GM18909 (cell line): Measurements from ENCODE around the gene BSN.
"Not testable (repeated sequence)": the region's sequence is repeated elsewhere in the genome, so short reads cannot be mapped to it uniquely, and the experiment has no call there.

Source experiments
- ATAC-seq: cut with Tn5 transposase; IDR thresholded peaks from one replicate; pipeline ENCODE4 v1.9.1; 2021; ENCODE audit warnings: mild to moderate bottlenecking; ENCODE audit not compliant: unreplicated experiment, poor library complexity

The BSN gene

DNA sequence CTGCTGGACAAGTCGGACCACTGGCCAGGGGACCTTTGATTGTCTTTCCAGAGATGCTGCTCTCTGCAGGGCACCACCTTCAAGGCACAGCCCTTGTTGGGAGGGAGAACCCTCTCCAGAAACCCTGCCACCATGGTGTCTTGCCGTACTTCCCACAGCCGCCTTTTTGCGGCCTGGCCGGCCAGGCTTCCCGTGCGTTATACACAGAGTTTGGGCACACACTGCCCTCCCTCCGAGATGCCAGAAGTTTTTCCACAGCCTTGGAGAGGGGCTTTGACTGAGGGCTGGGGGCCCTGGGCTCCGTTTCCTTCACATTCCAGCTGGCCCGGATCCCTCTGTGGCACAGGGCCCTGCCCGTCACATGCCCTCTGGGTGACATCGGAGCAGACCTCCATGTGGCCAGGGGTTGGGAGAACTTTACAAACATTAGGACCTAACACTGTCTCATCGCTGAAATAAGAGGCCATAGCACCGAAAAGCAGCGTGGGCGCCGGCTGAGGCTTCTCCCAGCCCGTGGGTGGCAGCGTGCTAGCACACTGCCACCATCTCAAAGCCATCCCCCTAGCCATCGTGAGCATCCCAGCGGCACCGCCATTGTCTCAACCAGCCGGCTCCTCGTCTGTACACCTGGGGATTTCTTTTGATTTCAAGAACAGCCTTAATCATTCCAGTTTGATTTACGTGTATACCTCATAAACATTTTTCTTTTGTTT is 113.6 kb downstream of the BSN start:
- ATAC-seq: no peak

DNA sequence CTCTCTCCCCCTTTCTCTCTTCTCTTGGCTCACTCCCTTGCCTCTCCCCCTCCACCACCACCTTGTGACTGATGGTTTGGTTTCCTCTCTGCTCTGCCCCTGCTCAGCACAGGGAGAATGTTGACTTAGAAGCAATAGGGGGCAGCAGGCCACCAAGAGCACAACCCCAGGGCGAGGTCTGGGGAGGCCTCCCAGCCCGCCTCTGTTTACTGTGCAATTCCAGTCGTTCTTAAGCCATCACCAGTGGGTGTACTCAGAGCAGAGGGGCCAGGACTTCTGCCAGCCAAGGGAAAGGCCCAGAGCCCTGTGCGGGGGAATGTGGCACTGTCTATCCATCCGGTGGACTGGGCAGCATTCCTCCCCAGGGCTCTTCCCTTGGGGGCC is 114.1 kb downstream of the BSN start:
- no peak for ATAC-seq

DNA sequence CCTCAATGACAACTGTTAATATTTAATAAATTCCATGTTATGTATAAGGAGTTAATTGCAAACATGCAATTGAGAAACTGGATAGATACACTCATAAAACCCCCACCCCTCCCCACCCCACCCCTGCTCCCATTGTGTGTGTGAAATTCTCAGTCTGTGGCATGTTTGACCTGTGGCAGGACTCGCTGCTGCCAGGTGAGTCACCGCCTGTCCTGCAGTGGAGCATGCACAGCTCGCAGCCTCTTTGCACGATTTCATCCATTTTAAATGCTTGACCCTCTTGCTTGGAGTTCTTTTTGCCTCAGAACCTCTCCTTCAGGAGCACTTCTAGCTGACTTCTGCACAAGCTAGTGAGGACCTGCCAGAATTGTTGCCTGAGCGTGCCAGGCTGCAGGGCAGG is 114.6 kb downstream of the BSN start:
- ATAC-seq: no peak

DNA sequence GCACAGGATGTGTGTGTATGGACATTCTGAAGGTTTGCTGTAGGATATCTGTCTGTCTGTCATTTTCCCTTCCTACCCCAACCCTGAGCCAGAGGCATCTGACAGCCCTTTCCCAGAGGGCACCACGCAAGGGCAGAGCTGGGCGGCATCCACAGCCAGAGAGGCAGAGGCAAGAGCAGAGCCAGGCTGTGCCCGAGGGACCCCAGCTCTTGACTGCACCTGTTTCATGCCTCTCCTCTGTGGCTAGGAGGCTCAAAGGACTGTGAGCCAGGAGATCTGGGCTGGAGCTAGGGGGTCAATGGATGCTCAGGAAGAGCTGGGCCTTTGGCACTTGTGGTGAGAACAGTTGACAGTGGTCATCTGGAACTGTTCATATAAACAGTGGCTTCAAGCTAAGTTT is 115.1 kb downstream of the BSN start:
- ATAC-seq: no peak

DNA sequence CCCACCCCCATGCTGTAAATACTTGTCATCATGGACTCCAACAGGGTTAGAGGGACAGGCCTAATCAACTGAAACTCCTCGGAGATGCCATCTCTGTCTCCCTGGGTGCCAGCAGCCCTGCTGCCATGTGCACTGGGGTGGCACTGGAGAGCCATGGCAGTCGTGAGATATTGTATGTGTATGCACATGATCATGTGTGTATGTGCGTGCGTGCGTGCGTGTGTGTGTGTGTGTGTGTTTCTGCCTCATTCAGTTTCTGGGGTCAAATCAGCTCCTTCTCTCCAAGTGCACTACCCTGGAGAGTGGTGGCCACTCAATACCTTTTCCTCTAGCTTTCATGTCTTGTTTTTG is 116.6 kb downstream of the BSN start:
- ATAC-seq: no peak

DNA sequence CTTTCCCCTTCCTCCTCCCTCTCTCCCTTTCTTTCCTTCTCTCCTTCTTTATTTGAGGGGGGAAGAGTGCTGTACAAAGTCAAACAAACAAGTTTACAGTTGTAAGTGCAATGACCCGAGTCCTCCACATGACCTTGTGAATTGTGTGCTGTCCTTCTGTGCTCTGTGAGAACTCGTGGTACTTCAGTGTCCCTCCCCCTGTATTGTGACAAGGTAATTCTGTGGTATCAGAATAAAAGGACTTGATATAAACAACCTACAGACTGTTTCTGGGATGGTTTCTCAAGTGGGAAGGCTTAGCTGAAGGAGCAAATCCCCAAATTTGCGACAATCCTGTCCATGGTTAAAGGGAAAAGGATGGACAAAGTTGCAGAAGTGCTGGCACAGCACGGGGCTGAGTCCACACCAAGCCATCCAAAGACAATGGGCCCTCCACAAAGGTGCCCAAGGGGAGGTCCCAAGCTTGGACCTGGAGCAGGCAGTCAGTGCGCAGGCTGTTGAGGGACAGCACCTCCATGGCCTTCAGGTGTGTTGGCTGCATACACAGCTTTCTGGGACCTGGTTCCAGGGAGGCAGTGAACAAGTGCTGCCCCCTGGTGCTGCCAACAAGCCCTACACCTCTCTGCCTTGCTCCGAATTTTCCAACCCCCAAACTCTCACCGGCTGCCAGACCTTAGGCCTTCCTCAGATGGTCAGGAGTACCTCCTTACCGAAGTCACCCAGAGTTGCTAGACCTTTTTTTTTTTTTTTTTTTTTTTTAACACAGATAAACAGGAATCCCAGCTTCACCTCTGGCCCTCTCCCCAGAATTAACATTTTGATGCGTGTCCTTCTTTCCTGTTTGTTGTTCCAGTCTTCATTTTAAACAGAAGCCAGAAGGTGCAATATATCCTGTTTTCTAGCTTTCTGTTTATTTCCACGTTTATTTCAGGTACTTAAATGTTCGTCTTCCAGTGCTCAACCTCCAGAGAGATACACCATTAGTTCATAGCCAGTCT is 117.3 kb downstream of the BSN start:
- ATAC-seq: no peak

DNA sequence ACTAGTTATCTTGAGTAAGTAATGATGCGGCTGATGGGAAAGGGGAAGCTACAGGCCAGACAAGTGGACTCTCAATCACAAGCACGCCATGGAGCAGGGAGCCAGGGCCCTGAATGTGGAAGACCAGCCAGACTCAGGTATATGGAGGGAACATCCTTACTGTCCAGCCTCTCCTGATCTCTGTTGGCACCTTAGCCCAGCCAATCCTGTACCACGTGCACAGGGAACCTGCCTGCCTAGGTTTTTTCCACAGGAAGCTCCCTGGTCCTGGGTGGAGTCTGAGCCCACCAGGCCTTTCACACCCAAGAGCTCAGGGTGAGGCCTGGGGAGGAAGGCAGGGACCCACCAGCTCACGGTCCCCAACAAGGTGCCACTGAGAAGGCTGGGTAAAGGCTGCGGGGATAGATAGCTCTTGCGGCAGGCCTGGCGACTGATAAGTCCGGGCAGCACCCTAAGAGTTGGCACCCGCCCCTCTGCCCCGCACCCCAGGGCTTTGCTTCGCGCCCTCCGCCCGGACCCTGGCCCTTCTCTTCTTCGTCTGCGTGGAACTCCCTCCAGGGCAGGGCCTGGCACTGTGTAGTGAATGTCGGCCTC is 118.9 kb downstream of the BSN start:
- ATAC-seq: no peak

DNA sequence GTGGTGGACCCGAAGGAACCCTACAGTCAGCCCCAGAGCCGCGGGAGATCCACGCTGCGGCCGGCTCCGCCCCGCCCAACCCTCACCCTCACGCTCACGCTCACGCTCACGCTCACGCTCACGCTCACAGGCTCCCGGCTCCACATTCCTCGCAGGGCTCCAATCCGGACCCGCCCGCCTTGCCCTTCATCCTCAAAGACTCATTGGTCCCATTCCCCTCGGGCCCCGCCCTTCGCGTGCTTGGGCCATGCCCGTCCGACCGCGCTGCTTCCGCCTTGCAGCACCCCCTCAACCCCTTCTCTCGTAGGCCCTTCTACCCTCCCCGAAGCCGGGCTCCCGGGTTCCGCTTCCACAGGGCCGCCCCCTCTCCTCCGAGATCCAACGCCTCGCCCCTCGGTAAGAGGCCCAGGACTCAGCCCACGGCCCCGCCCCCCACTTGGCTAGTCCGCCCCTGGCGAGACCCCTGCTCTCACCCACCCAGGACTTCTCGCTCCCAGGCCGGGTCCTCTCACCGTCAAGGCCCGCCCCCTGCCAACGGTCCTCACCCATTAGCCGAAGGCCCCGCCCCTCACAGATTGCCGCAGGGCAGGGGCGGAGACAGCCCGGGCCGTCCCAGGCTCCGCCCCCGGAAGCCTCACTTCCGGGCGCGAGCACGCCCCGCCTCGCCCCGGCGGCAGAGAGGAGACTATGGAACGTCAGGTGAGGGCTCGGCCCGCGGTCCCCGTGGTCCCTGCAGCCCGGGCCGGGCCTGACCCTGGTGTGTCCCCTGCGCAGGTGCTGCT is 119.6 kb downstream of the BSN start, which contains the start of gene APEH:
Gene APEH (plus strand): TSS at position 637 of the 782 bp plus-strand sequence. CDS start 51 bp downstream, at position 688.
- peak; percentile 79 for ATAC-seq

DNA sequence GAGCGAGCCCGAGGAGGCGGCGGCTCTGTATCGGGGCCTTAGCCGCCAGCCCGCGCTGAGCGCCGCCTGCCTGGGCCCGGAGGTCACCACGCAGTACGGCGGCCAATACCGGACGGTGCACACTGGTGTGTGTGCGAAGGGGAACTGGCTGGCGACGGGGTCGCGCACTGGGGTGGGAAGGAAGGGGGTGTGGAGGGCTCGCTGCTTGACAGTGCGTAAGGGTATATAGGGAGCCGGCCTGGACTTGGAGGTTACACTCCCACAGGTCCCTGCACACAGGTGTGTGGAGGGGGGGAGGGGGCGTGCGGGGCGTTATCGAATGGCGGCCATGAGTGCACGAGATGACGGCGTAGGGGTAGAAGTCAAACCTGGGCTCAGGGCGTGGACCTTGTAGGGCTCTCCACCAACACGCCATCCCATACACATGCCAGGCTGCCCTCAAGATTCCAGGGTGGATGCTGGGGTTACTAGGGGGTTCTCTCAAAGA is 120.3 kb downstream of the BSN start:
- peak; percentile 25 for ATAC-seq

DNA sequence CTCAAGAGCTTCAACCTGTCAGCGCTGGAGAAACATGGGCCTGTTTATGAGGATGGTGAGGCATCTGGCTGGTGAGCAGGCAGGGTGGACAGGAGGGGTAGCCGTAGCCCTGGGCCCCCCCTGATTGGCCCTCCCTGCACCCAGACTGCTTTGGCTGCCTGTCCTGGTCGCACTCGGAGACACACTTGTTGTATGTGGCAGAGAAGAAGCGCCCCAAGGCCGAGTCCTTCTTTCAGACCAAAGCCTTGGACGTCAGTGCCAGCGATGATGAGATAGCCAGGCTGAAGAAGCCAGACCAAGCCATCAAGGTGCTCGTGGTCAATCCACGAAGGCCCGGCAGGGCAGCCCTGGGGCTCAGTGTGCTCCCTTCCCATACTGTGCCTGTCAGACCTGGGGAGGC is 121.6 kb downstream of the BSN start:
- ATAC-seq: no peak

DNA sequence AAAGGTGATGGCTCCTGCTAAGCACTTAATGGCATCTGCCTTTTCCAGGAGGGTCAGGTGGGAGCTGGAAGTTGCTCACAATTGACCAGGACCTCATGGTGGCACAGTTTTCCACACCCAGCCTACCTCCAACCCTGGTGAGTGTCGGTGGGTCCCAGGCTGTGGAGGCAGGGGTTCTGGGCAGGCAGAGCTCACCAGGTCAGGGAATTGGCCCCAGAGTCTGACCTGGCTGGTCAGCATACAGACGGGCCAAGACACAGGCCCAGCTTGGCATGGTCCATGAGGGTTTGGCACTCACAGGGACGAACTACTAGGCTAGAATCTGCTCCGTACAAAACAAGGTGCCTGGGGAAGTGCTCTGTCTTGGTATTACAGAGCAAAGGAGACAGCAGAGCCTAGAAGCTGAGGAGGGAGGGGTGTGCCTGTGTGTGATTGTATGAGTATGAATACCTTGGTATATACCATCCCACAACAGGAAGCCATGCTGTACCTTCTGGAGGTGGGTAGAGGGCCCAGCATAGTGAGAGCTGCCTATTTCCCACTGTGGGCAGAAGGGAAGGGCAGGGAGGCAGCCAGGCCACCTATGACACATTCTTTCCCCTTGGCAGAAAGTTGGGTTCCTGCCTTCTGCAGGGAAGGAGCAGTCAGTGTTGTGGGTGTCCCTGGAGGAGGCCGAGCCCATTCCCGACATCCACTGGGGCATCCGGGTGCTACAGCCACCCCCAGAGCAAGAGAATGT is 126.4 kb downstream of the BSN start:
- no peak for ATAC-seq

DNA sequence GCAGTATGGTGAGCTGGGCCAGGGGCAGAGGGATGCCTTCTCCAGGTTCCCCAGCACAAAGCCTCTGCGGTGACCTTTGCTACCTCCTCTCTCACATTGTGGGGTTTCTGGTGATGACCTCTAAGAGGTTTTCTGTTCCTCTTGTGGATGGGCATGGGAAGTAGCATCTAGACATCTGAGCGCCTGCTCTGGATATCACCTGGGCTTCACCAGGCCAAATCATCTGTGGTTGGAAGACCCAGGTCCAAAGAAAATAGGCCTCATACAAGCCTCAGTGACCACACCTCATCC is 126.9 kb downstream of the BSN start:
- no peak for ATAC-seq

DNA sequence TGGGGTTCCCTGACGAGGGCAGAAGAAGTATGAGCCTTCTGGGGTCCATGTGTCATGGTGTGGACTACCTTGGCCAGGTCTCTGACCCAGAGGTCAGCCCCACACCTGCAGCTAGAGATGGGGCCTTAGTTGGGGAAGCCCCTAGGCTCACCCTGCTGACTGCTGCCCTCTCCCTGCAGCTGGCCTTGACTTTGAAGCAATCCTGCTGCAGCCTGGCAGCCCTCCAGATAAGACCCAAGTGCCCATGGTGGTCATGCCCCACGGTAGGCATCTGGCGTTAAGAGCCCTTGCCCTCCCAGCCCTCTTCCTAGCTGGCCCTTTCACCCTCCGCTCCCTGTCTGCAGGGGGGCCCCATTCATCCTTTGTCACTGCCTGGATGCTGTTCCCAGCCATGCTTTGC is 127.3 kb downstream of the BSN start:
- ATAC-seq: no peak

DNA sequence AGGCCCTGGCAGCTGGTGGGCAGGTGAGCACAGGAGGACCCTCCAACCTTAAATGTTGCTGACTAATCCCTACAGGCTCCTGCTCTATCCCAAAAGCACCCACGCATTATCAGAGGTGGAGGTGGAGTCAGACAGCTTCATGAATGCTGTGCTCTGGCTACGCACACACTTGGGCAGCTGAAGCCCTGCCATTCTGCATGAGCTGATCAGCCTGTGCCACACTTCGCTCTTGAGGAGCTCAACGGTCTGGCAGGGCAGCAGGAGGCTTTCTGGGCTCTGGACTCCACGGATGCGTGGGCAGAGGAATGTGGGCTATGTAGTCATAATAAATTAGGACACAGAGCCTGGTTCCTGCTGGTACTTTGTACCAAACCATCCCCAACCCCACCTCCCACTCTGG is 128.9 kb downstream of the BSN start:
- ATAC-seq: no peak

DNA sequence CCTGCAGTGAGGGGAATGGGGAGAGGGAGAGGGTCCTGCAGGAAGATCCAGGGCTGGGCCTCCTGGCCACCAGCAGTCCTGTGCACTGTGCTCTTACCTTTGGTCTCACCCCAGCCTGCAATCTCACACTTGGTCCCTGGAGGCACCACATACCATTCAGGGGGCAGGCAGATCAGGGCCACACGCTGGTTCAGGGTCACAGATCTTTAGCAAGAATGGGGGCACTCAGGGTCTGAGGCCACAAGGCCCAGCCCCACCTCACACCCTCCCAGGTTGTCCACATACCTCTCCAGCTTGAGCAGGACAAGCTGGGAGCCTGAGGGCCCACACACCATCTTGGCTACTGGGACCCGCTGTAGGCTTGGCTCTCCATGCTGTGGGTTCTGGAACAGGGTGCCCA is 130.2 kb downstream of the BSN start:
- not testable (repeated sequence) for ATAC-seq

DNA sequence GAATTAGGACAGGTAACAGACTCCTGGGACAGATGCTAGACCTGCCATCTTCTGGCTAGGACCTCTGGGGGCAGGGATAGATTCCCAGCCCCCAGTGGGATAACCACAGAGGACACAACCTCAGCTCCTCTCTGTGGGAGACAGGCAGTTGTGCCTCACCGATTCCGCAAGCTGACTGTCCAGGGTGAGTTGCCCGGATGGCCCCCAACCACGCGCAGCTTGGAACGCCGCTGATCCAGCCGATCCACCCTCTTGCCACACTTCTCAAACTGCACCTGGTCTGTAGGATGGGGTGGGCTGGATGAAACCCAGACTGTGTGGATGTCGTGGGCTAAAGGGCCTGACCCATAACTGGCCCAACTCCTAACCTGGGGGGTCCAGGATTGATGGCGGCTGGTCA is 130.8 kb downstream of the BSN start:
- not testable (repeated sequence) for ATAC-seq

DNA sequence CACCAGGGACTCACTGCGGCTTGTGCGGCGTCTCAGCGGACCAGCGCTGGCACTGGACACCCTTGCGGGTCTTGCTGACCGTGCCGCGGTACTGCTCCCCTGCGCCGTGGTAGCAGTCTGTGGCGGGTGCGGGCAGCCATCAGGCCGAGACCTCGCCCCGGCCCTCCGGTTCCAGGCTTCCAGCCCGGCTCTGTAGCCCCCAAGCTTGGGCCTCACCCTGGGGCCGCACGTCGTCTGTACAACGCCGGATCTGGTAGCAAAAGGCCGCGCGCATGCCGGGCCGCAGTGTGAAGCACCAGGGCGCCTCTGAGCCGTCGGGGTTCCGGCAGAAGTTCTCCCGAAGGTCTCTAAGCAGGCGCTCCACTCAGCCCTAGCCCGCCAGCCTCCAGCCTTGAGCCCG is 131.6 kb downstream of the BSN start:
- ATAC-seq: not testable (repeated sequence)

DNA sequence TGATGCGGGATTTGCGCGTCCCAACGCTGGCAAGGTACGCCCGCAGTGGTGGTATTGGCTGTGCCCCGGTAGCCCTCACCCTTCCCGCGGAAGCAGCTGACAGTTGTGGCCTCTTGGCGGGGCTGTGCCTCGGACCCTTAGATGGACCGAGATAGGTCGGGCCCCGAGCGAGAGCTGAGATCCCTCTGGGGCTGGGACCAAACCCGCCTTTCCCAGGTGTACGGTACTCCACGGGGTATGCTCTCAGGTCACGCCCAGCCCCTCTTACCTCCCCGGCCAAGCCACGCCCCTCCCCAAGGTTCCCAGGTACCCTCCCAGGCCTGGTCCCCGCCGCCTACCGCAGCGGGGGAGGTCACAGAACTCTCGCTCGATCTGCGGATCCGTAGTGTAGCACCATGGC is 132.1 kb downstream of the BSN start:
- ATAC-seq: not testable (repeated sequence)

DNA sequence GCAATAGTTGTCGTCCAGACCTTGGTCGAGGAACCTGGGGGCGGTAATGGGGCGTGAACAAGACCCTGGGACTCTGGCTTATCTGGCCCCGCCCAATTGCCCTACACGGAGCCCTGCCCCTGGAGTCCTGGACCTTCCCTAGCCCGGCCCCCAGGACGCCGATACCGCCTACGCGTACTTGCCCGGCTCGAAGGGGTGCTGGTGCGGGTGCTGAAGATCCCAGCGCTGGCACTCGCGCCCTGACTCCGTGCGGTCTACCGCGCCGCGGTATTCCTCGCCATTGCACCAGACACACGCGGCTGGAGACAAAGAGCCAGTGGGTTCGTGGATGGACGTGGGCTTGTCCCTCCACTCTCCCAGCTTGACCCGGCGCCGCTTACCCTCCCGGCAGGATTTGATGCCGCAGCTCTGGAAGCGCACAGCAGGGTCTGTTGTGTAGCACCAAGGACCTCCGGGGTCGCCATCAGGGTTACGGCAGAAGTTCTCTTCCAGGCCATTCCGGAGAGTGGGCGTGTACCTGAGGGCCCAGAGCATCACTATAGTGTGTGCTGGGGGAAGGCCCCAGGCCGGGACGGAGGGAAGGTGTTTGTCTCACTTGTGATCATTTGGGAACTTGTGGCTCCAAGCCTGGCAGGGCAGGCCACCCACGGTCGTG is 132.6 kb downstream of the BSN start:
- ATAC-seq: not testable (repeated sequence)
